H1 (cell line): ENCODE data around the gene EXOG.

Source experiments
- EZH2 ChIP-seq: fragments of 200-600 bp; sonication (generic); IDR thresholded peaks from 2 replicates; pipeline ENCODE4 v1.7.1; 2012; ENCODE audit warnings: low read depth, mild to moderate bottlenecking, moderate library complexity, low read length, inconsistent platforms; ENCODE audit not compliant: severe bottlenecking
- MAFK ChIP-seq: IDR thresholded peaks from 2 replicates; pipeline ENCODE4 v1.6.1; 2012; ENCODE audit warnings: low read depth, mild to moderate bottlenecking, improper control_type of control experiment, low read length
- POLR2A ChIP-seq, 2 experiments: IDR thresholded peaks; 1 replicate in 1 of 2; 2 replicates in 1 of 2; pipeline ENCODE4 v1.6.1; 2011; ENCODE audit warnings: low read depth in 2 of 2, low read length in 2 of 2, mild to moderate bottlenecking in 2 of 2; ENCODE audit errors: control extremely low read depth in 1 of 2
- POLR2AphosphoS5 ChIP-seq: IDR thresholded peaks from 2 replicates; pipeline ENCODE4 v1.6.1; 2011; ENCODE audit warnings: low read depth, low read length
- RAD21 ChIP-seq, 2 experiments: IDR thresholded peaks in 1 of 2; conservative IDR thresholded peaks in 1 of 2; 2 replicates each; pipeline ENCODE4 v1.6.1; 2011; ENCODE audit warnings: low read depth in 2 of 2, low read length in 2 of 2, improper control_type of control experiment in 1 of 2, inconsistent platforms in 1 of 2, mild to moderate bottlenecking in 1 of 2, moderate library complexity in 1 of 2
- SRF ChIP-seq: IDR thresholded peaks from 2 replicates; pipeline ENCODE4 v1.6.1; 2011; ENCODE audit warnings: mild to moderate bottlenecking, low read depth, low read length, moderate library complexity
- ZNF274 ChIP-seq: IDR thresholded peaks from 2 replicates; pipeline ENCODE4 v1.7.0; 2012; ENCODE audit warnings: low read length, borderline replicate concordance; ENCODE audit errors: extremely low read depth
- TF ChIP-seq, protein P1 (sequence below), 3 experiments: IDR thresholded peaks; 1 replicate in 2 of 3; 2 replicates in 1 of 3; pipeline versions ENCODE4 v1.5.1 to v1.6.1; 2011; ENCODE audit warnings: low read length in 3 of 3, mild to moderate bottlenecking in 3 of 3, inconsistent platforms in 2 of 3, low read depth in 1 of 3, moderate library complexity in 1 of 3; ENCODE audit not compliant: insufficient read depth in 1 of 3; ENCODE audit errors: control extremely low read depth in 1 of 3
- TF ChIP-seq, protein P2 (sequence below): IDR thresholded peaks from 2 replicates; pipeline ENCODE4 v1.6.1; 2011; ENCODE audit warnings: low read depth, mild to moderate bottlenecking, low read length; ENCODE audit not compliant: insufficient read depth
- TF ChIP-seq, protein P3 (sequence below): IDR thresholded peaks from 2 replicates; pipeline ENCODE4 v1.6.1; 2011; ENCODE audit warnings: low read length, improper control_type of control experiment
- TF ChIP-seq, protein P4 (sequence below): IDR thresholded peaks from 2 replicates; pipeline ENCODE4 v1.6.1; 2012; ENCODE audit warnings: inconsistent platforms

DNA sequence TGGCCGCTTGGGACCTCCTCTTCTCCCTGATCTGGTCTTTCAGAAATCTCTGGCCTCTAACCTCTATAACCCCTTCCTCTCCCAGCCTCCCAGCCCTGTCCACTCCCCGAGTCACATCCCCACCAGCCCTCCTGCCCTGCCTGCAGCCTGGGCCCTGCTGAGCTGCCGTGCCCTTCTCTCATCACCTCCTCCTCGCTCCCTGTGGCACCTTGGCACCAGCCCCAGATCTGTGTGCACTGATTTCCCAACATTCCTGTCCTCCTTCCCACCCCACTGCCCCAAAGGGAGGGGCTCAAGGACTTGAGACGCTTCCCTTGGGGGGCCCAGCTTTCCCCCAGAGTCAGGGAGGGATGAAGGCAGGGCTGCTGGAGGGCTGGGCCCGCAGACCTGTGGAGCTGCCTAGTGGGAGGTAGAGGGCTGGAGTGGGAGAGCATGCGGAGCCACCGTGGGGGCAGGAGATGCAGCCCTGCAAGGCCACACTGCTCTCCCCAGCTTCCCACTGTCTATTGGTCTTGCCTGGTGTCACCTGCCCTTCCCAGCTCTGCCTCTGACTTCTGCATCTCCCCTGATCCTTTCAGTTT is 42.7 kb downstream of the EXOG start:
- no peak for TF ChIP-seq ZNF274
- no peak for TF ChIP-seq POLR2A (IDR thresholded peaks at IDR 0.05; ENCODE audit: control extremely low read depth in 1 of 2, low read depth in 2 of 2, low read length in 2 of 2)
- TF ChIP-seq, protein P1, sequence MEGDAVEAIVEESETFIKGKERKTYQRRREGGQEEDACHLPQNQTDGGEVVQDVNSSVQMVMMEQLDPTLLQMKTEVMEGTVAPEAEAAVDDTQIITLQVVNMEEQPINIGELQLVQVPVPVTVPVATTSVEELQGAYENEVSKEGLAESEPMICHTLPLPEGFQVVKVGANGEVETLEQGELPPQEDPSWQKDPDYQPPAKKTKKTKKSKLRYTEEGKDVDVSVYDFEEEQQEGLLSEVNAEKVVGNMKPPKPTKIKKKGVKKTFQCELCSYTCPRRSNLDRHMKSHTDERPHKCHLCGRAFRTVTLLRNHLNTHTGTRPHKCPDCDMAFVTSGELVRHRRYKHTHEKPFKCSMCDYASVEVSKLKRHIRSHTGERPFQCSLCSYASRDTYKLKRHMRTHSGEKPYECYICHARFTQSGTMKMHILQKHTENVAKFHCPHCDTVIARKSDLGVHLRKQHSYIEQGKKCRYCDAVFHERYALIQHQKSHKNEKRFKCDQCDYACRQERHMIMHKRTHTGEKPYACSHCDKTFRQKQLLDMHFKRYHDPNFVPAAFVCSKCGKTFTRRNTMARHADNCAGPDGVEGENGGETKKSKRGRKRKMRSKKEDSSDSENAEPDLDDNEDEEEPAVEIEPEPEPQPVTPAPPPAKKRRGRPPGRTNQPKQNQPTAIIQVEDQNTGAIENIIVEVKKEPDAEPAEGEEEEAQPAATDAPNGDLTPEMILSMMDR (IDR thresholded peaks at IDR 0.05; ENCODE audit: control extremely low read depth in 1 of 3, insufficient read depth in 1 of 3, low read depth in 1 of 3, low read length in 3 of 3), result no peak
- no peak for TF ChIP-seq MAFK
- TF ChIP-seq, protein P2, sequence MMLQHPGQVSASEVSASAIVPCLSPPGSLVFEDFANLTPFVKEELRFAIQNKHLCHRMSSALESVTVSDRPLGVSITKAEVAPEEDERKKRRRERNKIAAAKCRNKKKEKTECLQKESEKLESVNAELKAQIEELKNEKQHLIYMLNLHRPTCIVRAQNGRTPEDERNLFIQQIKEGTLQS, result no peak
- no peak for TF ChIP-seq SRF
- TF ChIP-seq, protein P3, sequence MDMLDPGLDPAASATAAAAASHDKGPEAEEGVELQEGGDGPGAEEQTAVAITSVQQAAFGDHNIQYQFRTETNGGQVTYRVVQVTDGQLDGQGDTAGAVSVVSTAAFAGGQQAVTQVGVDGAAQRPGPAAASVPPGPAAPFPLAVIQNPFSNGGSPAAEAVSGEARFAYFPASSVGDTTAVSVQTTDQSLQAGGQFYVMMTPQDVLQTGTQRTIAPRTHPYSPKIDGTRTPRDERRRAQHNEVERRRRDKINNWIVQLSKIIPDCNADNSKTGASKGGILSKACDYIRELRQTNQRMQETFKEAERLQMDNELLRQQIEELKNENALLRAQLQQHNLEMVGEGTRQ, result no peak
- no peak for TF ChIP-seq RAD21 (IDR thresholded peaks at IDR 0.05 in 1 of 2, conservative IDR thresholded peaks at IDR 0.05 in 1 of 2; ENCODE audit: low read depth in 2 of 2, low read length in 2 of 2)
- no peak for TF ChIP-seq POLR2AphosphoS5
- TF ChIP-seq EZH2, result no peak
- TF ChIP-seq, protein P4, sequence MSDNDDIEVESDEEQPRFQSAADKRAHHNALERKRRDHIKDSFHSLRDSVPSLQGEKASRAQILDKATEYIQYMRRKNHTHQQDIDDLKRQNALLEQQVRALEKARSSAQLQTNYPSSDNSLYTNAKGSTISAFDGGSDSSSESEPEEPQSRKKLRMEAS, result no peak
